Ascending aorta (tissue), 2 donors: Measurements from ENCODE around the gene ZBTB16. TPM values are rescaled to one million over a fixed set of nuclear protein-coding genes. Genes with fewer than 3 reads are reported as not detected.
"Not testable (repeated sequence)": the region's sequence is repeated elsewhere in the genome, so short reads cannot be mapped to it uniquely, and the experiment has no call there.

Experiments
- DNase-seq, 2 donors: peaks; one replicate each; pipeline ENCODE4 v3.0.0-alpha.2; 2019; ENCODE audit warnings: low spot score in 2 of 2
- H3K27ac ChIP-seq, 2 donors: fragments of 200-600 bp; sonication (generic); one replicate each; pipeline ENCODE4 v1.5.1; 2016 to 2017; ENCODE audit warnings: mild to moderate bottlenecking in 1 of 2
- H3K27me3 ChIP-seq: fragments of 200-600 bp; sonication (generic); one replicate; pipeline ENCODE4 v1.5.1; 2017
- H3K36me3 ChIP-seq, 2 donors: fragments of 200-600 bp; sonication (generic); one replicate each; pipeline ENCODE4 v1.5.1; 2016
- H3K4me1 ChIP-seq, 2 donors: fragments of 200-600 bp; sonication (generic); one replicate each; pipeline ENCODE4 v1.5.1; 2016 to 2017; ENCODE audit warnings: mild to moderate bottlenecking in 1 of 2
- H3K4me3 ChIP-seq, 2 donors: fragments of 200-600 bp; sonication (generic); one replicate each; pipeline ENCODE4 v1.5.1; 2016 to 2017; ENCODE audit warnings: mild to moderate bottlenecking in 1 of 2
- H3K9me3 ChIP-seq, 2 donors: fragments of 200-600 bp; sonication (generic); one replicate each; pipeline ENCODE4 v1.5.1; 2016
- CTCF ChIP-seq, 3 experiments: fragments of 200-600 bp in 2 of 3; fragments of 450-650 bp in 1 of 3; sonication (generic) in 2 of 3; IDR thresholded peaks; one replicate each; pipeline ENCODE4 v1.5.1; 2016 to 2019; ENCODE audit warnings: antibody characterized with exemption in 3 of 3, mild to moderate bottlenecking in 1 of 3, moderate library complexity in 1 of 3
- intact Hi-C: fragments of 100-400 bp; cut with DNase I; formaldehyde crosslinking; loops from one replicate; pipeline ENCODE4 v1.15.1; 2023
- total RNA-seq: library from RNA; depleted of rRNA; stranded (reverse); fragments of >200 nt; gene quantifications from one replicate; pipeline ENCODE4 v1.1.0, GENCODE V29; 2016

ZBTB16 gene
- total RNA-seq, 1 donor from 2014 or later = 344 TPM

- Histone ChIP-seq H3K27me3 (no peaks in the 10 kb centered on the region), H3K9me3 (no peaks in the 10 kb centered on the region), H3K4me1 (peaks cover 0 to 21% of the 10 kb centered on the region in 2 donors), H3K36me3 (no peaks in the 10 kb centered on the region), H3K27ac (peak overlapping the region; percentile 62 to 70), H3K4me3 (no peak overlapping the region)
- intact Hi-C loops = no loop called here
- DNase-seq = no peak
- no peak for TF ChIP-seq CTCF (IDR thresholded peaks at IDR 0.05)
Measured at GRCh38 chr11:114040706-114041211, 18.8 kb upstream of the ZBTB16 start.

- no peak for DNase-seq
- no peaks in the 10 kb centered on the region for H3K36me3 ChIP-seq
- intact Hi-C loops = no loop called here
- H3K9me3 ChIP-seq = no peaks in the 10 kb centered on the region
- no peak for TF ChIP-seq CTCF (IDR thresholded peaks at IDR 0.05)
- peaks cover 0 to 12% of the 10 kb centered on the region in 2 donors for H3K4me1 ChIP-seq
- no peaks in the 10 kb centered on the region for H3K27me3 ChIP-seq
- no peak overlapping the region for H3K27ac ChIP-seq
- no peak overlapping the region for H3K4me3 ChIP-seq
Measured at GRCh38 chr11:114042234-114042633, 17.3 kb upstream of the ZBTB16 start.

DNA sequence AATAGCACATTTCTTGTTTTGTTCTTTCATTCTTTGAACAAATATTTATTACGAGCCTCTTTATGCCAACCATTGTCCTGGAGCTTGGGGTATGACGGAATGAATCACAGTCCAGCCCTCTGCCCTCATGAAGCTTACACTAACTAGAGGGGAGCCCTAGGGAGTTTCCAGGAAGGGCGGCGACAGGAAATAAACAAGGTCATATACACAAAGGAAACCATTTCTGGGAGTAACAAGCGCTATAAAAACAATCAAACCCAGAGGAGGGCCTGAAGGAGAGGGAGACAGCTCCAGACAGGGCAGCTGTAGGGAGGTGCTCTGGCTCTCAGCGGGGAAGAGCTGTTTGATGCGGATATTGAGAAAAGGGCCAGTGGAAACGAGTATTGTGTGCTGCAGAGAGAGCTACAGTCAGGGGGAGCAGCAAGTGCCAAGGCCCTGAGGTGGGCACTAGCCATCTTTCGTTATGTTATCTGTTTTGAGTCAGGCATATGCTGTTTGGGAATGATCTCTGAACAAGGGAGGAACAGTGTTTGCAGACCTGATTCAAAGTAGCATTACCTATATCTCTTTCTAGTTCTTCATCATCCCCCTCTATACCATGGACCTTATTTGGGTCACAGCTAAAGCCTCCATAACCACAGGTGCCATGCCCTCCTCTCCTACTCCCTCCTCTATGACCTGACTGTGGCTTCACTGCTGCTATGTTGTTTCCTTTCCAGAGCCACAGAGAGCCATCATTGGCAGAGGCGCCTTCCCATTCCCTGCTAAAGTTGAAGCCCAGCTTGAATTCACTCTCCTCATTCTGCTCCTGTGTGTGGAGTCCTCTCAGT lies 15.3 kb upstream of the ZBTB16 start:
- H3K27me3 ChIP-seq = no peaks in the 10 kb centered on the region
- H3K9me3 ChIP-seq = no peaks in the 10 kb centered on the region
- no peak overlapping the region for H3K27ac ChIP-seq
- H3K4me1 ChIP-seq = peaks cover 0 to 12% of the 10 kb centered on the region in 2 donors
- DNase-seq = no peak
- no peak for TF ChIP-seq CTCF (IDR thresholded peaks at IDR 0.05)
- H3K36me3 ChIP-seq = no peaks in the 10 kb centered on the region
- no peak overlapping the region for H3K4me3 ChIP-seq
- intact Hi-C loops = no loop called here

- Histone ChIP-seq H3K4me1 (no peaks in the 10 kb centered on the region), H3K9me3 (no peaks in the 10 kb centered on the region), H3K27ac (no peak overlapping the region), H3K4me3 (no peak overlapping the region), H3K36me3 (no peaks in the 10 kb centered on the region), H3K27me3 (no peaks in the 10 kb centered on the region)
- TF ChIP-seq CTCF (IDR thresholded peaks at IDR 0.05) = no peak
- DNase-seq = no peak
- intact Hi-C loops = no loop called here
Measured at GRCh38 chr11:114047327-114047726, 12.2 kb upstream of the ZBTB16 start.

- Histone ChIP-seq H3K4me1 (no peaks in the 10 kb centered on the region), H3K4me3 (no peak overlapping the region), H3K27ac (no peak overlapping the region), H3K27me3 (no peaks in the 10 kb centered on the region), H3K36me3 (no peaks in the 10 kb centered on the region), H3K9me3 (no peaks in the 10 kb centered on the region)
- intact Hi-C loops = no loop called here
- TF ChIP-seq CTCF (IDR thresholded peaks at IDR 0.05) = no peak
- no peak for DNase-seq
Measured at GRCh38 chr11:114049050-114049449, 10.5 kb upstream of the ZBTB16 start.

DNA sequence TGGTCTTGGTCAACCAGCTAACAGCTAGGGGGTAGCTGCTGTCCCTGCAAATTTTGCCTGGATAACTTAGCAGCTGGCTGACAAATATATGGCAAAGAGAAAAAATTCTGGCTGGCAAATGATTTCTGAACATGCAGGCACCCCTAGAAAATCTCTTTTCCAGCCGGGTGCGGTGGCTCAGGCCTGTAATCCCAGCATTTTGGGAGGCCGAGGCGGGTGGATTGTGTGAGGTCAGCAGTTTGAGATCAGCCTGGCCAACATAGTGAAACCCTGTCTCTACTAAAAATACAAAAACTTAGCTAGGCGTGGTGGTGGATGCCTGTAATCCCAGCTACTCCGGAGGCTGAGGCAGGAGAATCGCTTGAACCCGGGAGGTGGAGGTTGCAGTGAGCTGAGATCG lies 9.7 kb upstream of the ZBTB16 start:
- H3K27ac ChIP-seq, H3K4me3 ChIP-seq, intact Hi-C loops, DNase-seq, H3K9me3 ChIP-seq, H3K4me1 ChIP-seq, H3K27me3 ChIP-seq, H3K36me3 ChIP-seq: not testable (repeated sequence)
